K562 (cell line): ENCODE results near the gene PLCB3. TPM values are rescaled to one million over a fixed set of nuclear protein-coding genes. Genes with fewer than 3 reads are reported as not detected.

ENCODE experiments used
- ATF1 ChIP-seq, 2 experiments: fragments of 450-650 bp in 1 of 2; IDR thresholded peaks; 2 replicates each; pipeline ENCODE4 v1.6.1; 2016; ENCODE audit warnings: missing compliant biosample characterization in 1 of 2, missing genetic modification characterization in 1 of 2
- BCL6 ChIP-seq: fragments of 250-450 bp; sonication (Bioruptor Pico); IDR thresholded peaks from 2 replicates; pipeline ENCODE4 v1.4.0; 2020
- CAMTA2 ChIP-seq: fragments of 250-450 bp; sonication (Bioruptor Pico); conservative IDR thresholded peaks from 2 replicates; pipeline ENCODE4 v1.5.1; 2022
- CHD7 ChIP-seq: fragments of 200-600 bp; sonication (generic); IDR thresholded peaks from one replicate; pipeline ENCODE4 v1.6.1; 2012; ENCODE audit warnings: mild to moderate bottlenecking, low read depth, low read length, inconsistent platforms
- EP400 ChIP-seq: fragments of 450-650 bp; IDR thresholded peaks from 2 replicates; pipeline ENCODE4 v1.6.1; 2017; ENCODE audit warnings: antibody characterized with exemption, mild to moderate bottlenecking, moderate library complexity
- GATAD2A ChIP-seq: fragments of 450-650 bp; IDR thresholded peaks from 2 replicates; pipeline ENCODE4 v1.6.1; 2017
- POLR2H ChIP-seq: IDR thresholded peaks from 2 replicates; pipeline ENCODE4 v1.6.1; 2016; ENCODE audit warnings: missing genetic modification characterization, low read depth, mild to moderate bottlenecking, control low read depth, missing compliant biosample characterization, moderate library complexity
- RBM25 ChIP-seq: fragments of 200-400 bp; formaldehyde crosslinking; IDR thresholded peaks from 2 replicates; pipeline ENCODE4 v1.6.1; 2018; ENCODE audit warnings: low read length, low read depth, moderate library complexity; ENCODE audit not compliant: severe bottlenecking
- RFX5 ChIP-seq: IDR thresholded peaks from 2 replicates; pipeline ENCODE4 v1.6.1; 2011; ENCODE audit warnings: low read depth, mild to moderate bottlenecking, improper control_type of control experiment, low read length
- polyA plus RNA-seq, 8 experiments: library from polyadenylated mRNA; depleted of rRNA in 4 of 8; stranded (reverse) in 5 of 8; unstranded in 3 of 8; fragments of >200 nt; fragmentation: Nextera tagmentation in 2 of 8; fragmentation: Illumina TruSeq in 1 of 8; extraction: Ambion mirVana in 2 of 8; extraction: Trizol in 1 of 8; gene quantifications; 2 replicates each; pipeline versions ENCODE4 v1.2.1 to v1.2.3, GENCODE V29; 2011 to 2014; ENCODE audit warnings: inconsistent platforms in 1 of 8, missing spikeins in 1 of 8
- total RNA-seq, 7 experiments: library from RNA; depleted of rRNA in 6 of 7; stranded (reverse); fragments of >200 nt in 6 of 7; fragmentation: Illumina TruSeq in 2 of 7; extraction: Trizol in 2 of 7; gene quantifications; 2 replicates each; pipeline versions ENCODE4 v1.2.1 to v1.2.3, GENCODE V29; 2011 to 2021; ENCODE audit warnings: low replicate concordance in 1 of 7
- TF ChIP-seq, protein P1 (sequence below): IDR thresholded peaks from 2 replicates; pipeline ENCODE4 v1.6.1; 2014; ENCODE audit warnings: antibody characterized with exemption
- TF ChIP-seq, protein P2 (sequence below): fragments of 450-650 bp; IDR thresholded peaks from 2 replicates; pipeline ENCODE4 v1.7.1; 2018; ENCODE audit warnings: mild to moderate bottlenecking, low read depth; ENCODE audit not compliant: partially characterized antibody

The PLCB3 gene
- total and polyA plus RNA-seq, 9 of the 15 experiments (the other 6 are each of a cell fraction or from before 2014, with no cell fraction given): 0.31 to 44.8 (median 14.6) TPM

DNA sequence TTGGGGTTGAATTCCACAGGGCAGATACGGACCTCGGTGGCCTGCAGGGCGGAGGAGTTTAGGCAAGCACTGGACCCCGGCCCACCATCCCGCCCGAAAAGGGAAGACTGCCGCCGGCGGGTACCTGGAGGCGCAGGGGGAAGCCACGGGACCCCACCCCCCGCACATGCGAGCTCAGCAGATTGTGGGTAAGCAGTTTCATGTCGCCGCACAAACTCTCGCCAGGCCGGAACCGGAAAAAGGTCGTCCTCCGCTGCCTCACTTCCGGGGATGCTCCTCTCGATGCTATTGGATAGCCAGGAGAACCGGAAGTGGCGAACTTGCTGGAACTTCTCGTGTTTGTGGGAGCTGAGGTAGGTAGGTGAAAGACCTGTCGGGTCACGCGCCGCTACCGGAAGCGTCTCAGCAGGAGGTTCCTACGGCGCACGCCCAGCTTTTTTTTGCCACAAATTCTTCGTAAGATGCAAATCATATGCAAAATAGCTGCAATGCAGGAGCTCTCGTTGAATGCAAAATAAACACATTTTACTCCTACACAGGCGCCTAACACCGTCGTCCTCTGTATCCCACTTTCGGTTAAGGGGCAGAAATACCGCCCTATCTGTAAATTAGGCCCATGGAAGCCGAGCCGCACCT, 66.1 kb downstream of the PLCB3 start, which contains the start of gene TRMT112 (continued):
- peak; percentile 78 for TF ChIP-seq POLR2H
- TF ChIP-seq, protein P1, sequence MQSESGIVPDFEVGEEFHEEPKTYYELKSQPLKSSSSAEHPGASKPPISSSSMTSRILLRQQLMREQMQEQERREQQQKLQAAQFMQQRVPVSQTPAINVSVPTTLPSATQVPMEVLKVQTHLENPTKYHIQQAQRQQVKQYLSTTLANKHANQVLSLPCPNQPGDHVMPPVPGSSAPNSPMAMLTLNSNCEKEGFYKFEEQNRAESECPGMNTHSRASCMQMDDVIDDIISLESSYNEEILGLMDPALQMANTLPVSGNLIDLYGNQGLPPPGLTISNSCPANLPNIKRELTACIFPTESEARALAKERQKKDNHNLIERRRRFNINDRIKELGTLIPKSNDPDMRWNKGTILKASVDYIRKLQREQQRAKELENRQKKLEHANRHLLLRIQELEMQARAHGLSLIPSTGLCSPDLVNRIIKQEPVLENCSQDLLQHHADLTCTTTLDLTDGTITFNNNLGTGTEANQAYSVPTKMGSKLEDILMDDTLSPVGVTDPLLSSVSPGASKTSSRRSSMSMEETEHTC: peak; percentile 93; the same call in 1 of the 2 replicates
- no peak for TF ChIP-seq RBM25
- no peak for TF ChIP-seq RFX5
- no peak for TF ChIP-seq CAMTA2 (CRISPR knock-in tag)
- no peak for TF ChIP-seq BCL6 (CRISPR knock-in tag)
- no peak for TF ChIP-seq CHD7
- TF ChIP-seq, protein P2, sequence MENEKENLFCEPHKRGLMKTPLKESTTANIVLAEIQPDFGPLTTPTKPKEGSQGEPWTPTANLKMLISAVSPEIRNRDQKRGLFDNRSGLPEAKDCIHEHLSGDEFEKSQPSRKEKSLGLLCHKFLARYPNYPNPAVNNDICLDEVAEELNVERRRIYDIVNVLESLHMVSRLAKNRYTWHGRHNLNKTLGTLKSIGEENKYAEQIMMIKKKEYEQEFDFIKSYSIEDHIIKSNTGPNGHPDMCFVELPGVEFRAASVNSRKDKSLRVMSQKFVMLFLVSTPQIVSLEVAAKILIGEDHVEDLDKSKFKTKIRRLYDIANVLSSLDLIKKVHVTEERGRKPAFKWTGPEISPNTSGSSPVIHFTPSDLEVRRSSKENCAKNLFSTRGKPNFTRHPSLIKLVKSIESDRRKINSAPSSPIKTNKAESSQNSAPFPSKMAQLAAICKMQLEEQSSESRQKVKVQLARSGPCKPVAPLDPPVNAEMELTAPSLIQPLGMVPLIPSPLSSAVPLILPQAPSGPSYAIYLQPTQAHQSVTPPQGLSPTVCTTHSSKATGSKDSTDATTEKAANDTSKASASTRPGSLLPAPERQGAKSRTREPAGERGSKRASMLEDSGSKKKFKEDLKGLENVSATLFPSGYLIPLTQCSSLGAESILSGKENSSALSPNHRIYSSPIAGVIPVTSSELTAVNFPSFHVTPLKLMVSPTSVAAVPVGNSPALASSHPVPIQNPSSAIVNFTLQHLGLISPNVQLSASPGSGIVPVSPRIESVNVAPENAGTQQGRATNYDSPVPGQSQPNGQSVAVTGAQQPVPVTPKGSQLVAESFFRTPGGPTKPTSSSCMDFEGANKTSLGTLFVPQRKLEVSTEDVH: peak; percentile 90
- TF ChIP-seq ATF1 (CRISPR knock-in tag; IDR thresholded peaks at IDR 0.05): no peak
- peak; percentile 91 for TF ChIP-seq ATF1 (tag; IDR thresholded peaks at IDR 0.05)
- no peak for TF ChIP-seq GATAD2A
- peak; percentile 92 for TF ChIP-seq EP400
